IMR-90 (cell line): ENCODE results near the gene TCERG1L. TPM values are rescaled to one million over a fixed set of nuclear protein-coding genes. Genes with fewer than 3 reads are reported as not detected.

Source experiments
- ATAC-seq: fragments of 200-7000 bp; cut with Tn5 transposase; 2 replicates; pipeline ENCODE4 v1.9.1; 2020; ENCODE audit warnings: low read depth, mild to moderate bottlenecking, moderate library complexity
- BruUV-seq: library from RNA; stranded (reverse); fragments of 400-500 nt; replicated peaks from 2 replicates; lab custom pipeline; 2021; lab: Mats Ljungman, UMichigan
- CTCF ChIA-PET: fragments of 300-600 bp; formaldehyde crosslinking; extraction: SDS; loops from one replicate; lab custom pipeline; 2021; ENCODE audit warnings: antibody characterized with exemption; lab: Yijun Ruan, JAX
- POLR2A ChIA-PET: fragments of 300-600 bp; sonication (Branson Sonifier 250); formaldehyde crosslinking; loops from one replicate; lab custom pipeline; 2022; ENCODE audit warnings: antibody characterized with exemption; ENCODE audit not compliant: unreplicated experiment; lab: Charles Lee
- DNase-seq: peaks from one replicate; pipeline ENCODE4 v3.0.0; 2013
- H2AFZ ChIP-seq: replicated peaks from 2 replicates; pipeline ENCODE3; 2013; ENCODE audit warnings: low read length, mild to moderate bottlenecking; ENCODE audit not compliant: poor library complexity
- H2AK5ac ChIP-seq: 2 replicates; pipeline ENCODE4 v1.6.1; 2013; ENCODE audit warnings: low read depth, low read length, inconsistent platforms
- H2AK9ac ChIP-seq: replicated peaks from 2 replicates; pipeline ENCODE3; 2013; ENCODE audit warnings: mild to moderate bottlenecking, low read depth, low read length, moderate library complexity; ENCODE audit not compliant: poor library complexity
- H2BK120ac ChIP-seq: 2 replicates; pipeline ENCODE4 v1.6.1; 2013; ENCODE audit warnings: low read depth, low read length, inconsistent platforms
- H2BK15ac ChIP-seq: 3 replicates; pipeline ENCODE4 v1.6.1; 2013; ENCODE audit warnings: low read depth, low read length, inconsistent platforms
- H2BK20ac ChIP-seq: 2 replicates; pipeline ENCODE4 v1.6.1; 2013; ENCODE audit warnings: low read depth, mild to moderate bottlenecking, inconsistent platforms, low read length, moderate library complexity
- H2BK5ac ChIP-seq: 2 replicates; pipeline ENCODE4 v1.6.1; 2013; ENCODE audit warnings: mild to moderate bottlenecking, low read depth, low read length, inconsistent platforms; ENCODE audit not compliant: poor library complexity, severe bottlenecking
- H3K14ac ChIP-seq: replicated peaks from 2 replicates; pipeline ENCODE4 v1.6.1; 2013; ENCODE audit warnings: low read depth, low read length, inconsistent platforms
- H3K18ac ChIP-seq: 2 replicates; pipeline ENCODE4 v1.6.1; 2013; ENCODE audit warnings: low read depth, low read length, control low read depth
- H3K23ac ChIP-seq: 2 replicates; pipeline ENCODE4 v1.6.1; 2013; ENCODE audit warnings: low read depth, low read length, inconsistent platforms
- H3K27ac ChIP-seq: 2 replicates; pipeline ENCODE4 v1.5.1; 2013; ENCODE audit warnings: mild to moderate bottlenecking, control low read depth, low read length; ENCODE audit not compliant: insufficient read depth
- H3K27me3 ChIP-seq: 2 replicates; pipeline ENCODE4 v1.6.1; 2013; ENCODE audit warnings: low read length; ENCODE audit not compliant: control insufficient read depth, insufficient read depth
- H3K36me3 ChIP-seq: 2 replicates; pipeline ENCODE4 v1.6.1; 2013; ENCODE audit warnings: low read length, mixed read lengths; ENCODE audit not compliant: control insufficient read depth, insufficient read depth
- H3K4ac ChIP-seq: 2 replicates; pipeline ENCODE4 v1.6.1; 2013; ENCODE audit warnings: low read depth, low read length, inconsistent platforms
- H3K4me1 ChIP-seq: 2 replicates; pipeline ENCODE4 v1.6.1; 2013; ENCODE audit warnings: low read length, mixed read lengths; ENCODE audit not compliant: control insufficient read depth, insufficient read depth
- H3K4me2 ChIP-seq: 2 replicates; pipeline ENCODE4 v1.6.1; 2013; ENCODE audit warnings: low read depth, mild to moderate bottlenecking, control low read depth, low read length, moderate library complexity
- H3K4me3 ChIP-seq: 2 replicates; pipeline ENCODE4 v1.5.1; 2013; ENCODE audit warnings: low read depth, mild to moderate bottlenecking, control low read depth, low read length, moderate library complexity; ENCODE audit not compliant: insufficient read depth
- H3K56ac ChIP-seq: 2 replicates; pipeline ENCODE4 v1.6.1; 2013; ENCODE audit warnings: low read length, inconsistent platforms; ENCODE audit not compliant: insufficient read depth; ENCODE audit errors: extremely low read depth
- H3K79me1 ChIP-seq, 2 experiments: 2 replicates each; pipeline ENCODE4 v1.6.1; 2013; ENCODE audit warnings: low read length in 2 of 2, inconsistent platforms in 1 of 2, low read depth in 1 of 2
- H3K9ac ChIP-seq: 2 replicates; pipeline ENCODE4 v1.6.1; 2013; ENCODE audit warnings: low read depth, low read length, control low read depth
- H3K9me1 ChIP-seq: 2 replicates; pipeline ENCODE4 v1.6.1; 2013; ENCODE audit warnings: low read length, inconsistent platforms; ENCODE audit not compliant: insufficient read depth
- H3K9me3 ChIP-seq: 2 replicates; pipeline ENCODE4 v1.6.1; 2013; ENCODE audit warnings: low read length; ENCODE audit not compliant: control insufficient read depth, insufficient read depth
- H4K20me1 ChIP-seq: 2 replicates; pipeline ENCODE4 v1.6.1; 2013; ENCODE audit warnings: low read length, inconsistent platforms; ENCODE audit not compliant: insufficient read depth
- H4K5ac ChIP-seq: 2 replicates; pipeline ENCODE4 v1.6.1; 2013; ENCODE audit warnings: mild to moderate bottlenecking, low read depth, low read length, control low read depth
- H4K8ac ChIP-seq, 2 experiments: 2 replicates each; pipeline ENCODE4 v1.6.1; 2013; ENCODE audit warnings: low read depth in 2 of 2, low read length in 2 of 2, control low read depth in 1 of 2, inconsistent platforms in 1 of 2
- H4K91ac ChIP-seq: 2 replicates; pipeline ENCODE4 v1.6.1; 2013; ENCODE audit warnings: low read depth, low read length, inconsistent platforms; ENCODE audit not compliant: insufficient read depth
- BHLHE40 ChIP-seq: fragments of 150-350 bp; IDR thresholded peaks from 2 replicates; pipeline ENCODE4 v1.6.1; 2016; ENCODE audit warnings: mild to moderate bottlenecking, low read depth, low read length
- FOS ChIP-seq: fragments of 150-350 bp; IDR thresholded peaks from 2 replicates; pipeline ENCODE4 v1.6.1; 2016; ENCODE audit warnings: low read depth, low read length
- MAFK ChIP-seq: IDR thresholded peaks from 2 replicates; pipeline ENCODE4 v1.6.1; 2012; ENCODE audit warnings: low read depth, low read length, improper control_type of control experiment
- MXI1 ChIP-seq: IDR thresholded peaks from 2 replicates; pipeline ENCODE4 v1.6.1; 2012; ENCODE audit warnings: low read depth, mild to moderate bottlenecking, low read length, moderate library complexity, borderline replicate concordance
- NFE2L2 ChIP-seq: fragments of 150-350 bp; IDR thresholded peaks from 2 replicates; pipeline ENCODE4 v1.6.1; 2016; ENCODE audit warnings: low read depth, mild to moderate bottlenecking, low read length
- POLR2A ChIP-seq: IDR thresholded peaks from 2 replicates; pipeline ENCODE4 v1.6.1; 2012; ENCODE audit warnings: mild to moderate bottlenecking, low read depth, low read length
- RCOR1 ChIP-seq: IDR thresholded peaks from 2 replicates; pipeline ENCODE4 v1.6.1; 2012; ENCODE audit warnings: mild to moderate bottlenecking, low read length, improper control_type of control experiment; ENCODE audit not compliant: insufficient replicate concordance
- WGBS, 2 experiments: methylation state at CpG; one replicate each; pipeline versions ENCODE4 v1.1.5 to v1.1.7; 2013; ENCODE audit warnings: missing lambda C conversion rate in 2 of 2; ENCODE audit not compliant: insufficient read length in 1 of 2; ENCODE audit errors: extremely low coverage in 2 of 2; 5-methylcytosine and 5-hydroxymethylcytosine counted together
- dilution Hi-C: fragments of 300-500 bp; cut with HindIII; formaldehyde crosslinking; loops from one replicate; pipeline ENCODE4 v1.14.3; 2018; ENCODE audit warnings: low sequenced_read_pairs; ENCODE audit not compliant: unreplicated experiment
- in situ Hi-C: fragments of 300-500 bp; cut with MboI; formaldehyde crosslinking; loops from 3 replicates; pipeline ENCODE4 v1.14.3; 2019; ENCODE audit warnings: low sequenced_read_pairs, inconsistent platforms, mixed read lengths
- intact Hi-C: fragments of 100-400 bp; cut with micrococcal nuclease; formaldehyde crosslinking; loops from 2 replicates; pipeline ENCODE4 v1.10.0; 2022
- polyA plus RNA-seq, 3 experiments: library from polyadenylated mRNA; depleted of rRNA; stranded (reverse); fragments of >200 nt; gene quantifications; 2 replicates each; pipeline ENCODE4 v1.2.3, GENCODE V29; 2012; ENCODE audit warnings: low replicate concordance in 1 of 3
- total RNA-seq: library from RNA; depleted of rRNA; stranded (reverse); fragments of >200 nt; gene quantifications from 2 replicates; pipeline ENCODE4 v1.2.3, GENCODE V29; 2012
- TF ChIP-seq, protein P1 (sequence below): fragments of 150-350 bp; IDR thresholded peaks from 2 replicates; pipeline ENCODE4 v1.6.1; 2016; ENCODE audit warnings: low read depth, mild to moderate bottlenecking, low read length, moderate library complexity, borderline replicate concordance

Gene TCERG1L
- total and polyA plus RNA-seq, 2 of the 4 experiments (the other 2 are of a cell fraction): not detected

GRCh38 chr10:131239450-131239849, 72.1 kb downstream of the TCERG1L start:
- POLR2A ChIA-PET: no interaction called here
- TF ChIP-seq BHLHE40: no peak
- TF ChIP-seq FOS: no peak
- TF ChIP-seq MXI1: no peak
- TF ChIP-seq NFE2L2: no peak
- no peak for TF ChIP-seq RCOR1
- TF ChIP-seq, protein P1, sequence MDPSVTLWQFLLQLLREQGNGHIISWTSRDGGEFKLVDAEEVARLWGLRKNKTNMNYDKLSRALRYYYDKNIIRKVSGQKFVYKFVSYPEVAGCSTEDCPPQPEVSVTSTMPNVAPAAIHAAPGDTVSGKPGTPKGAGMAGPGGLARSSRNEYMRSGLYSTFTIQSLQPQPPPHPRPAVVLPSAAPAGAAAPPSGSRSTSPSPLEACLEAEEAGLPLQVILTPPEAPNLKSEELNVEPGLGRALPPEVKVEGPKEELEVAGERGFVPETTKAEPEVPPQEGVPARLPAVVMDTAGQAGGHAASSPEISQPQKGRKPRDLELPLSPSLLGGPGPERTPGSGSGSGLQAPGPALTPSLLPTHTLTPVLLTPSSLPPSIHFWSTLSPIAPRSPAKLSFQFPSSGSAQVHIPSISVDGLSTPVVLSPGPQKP: no peak
- TF ChIP-seq POLR2A: no peak
- TF ChIP-seq MAFK: no peak
- H2BK5ac ChIP-seq: no peak overlapping the region
- DNase-seq (no peak), ATAC-seq (no peak)
- H3K79me1 ChIP-seq: no peaks in the 10 kb centered on the region
- no peak overlapping the region for H3K4ac ChIP-seq
- WGBS, 2 experiments: 10% methylated on average over 5 of the region's 13 CpGs; no CpG with 5 or more reads in 1 of the 2 experiments
- H3K9me1 ChIP-seq: no peaks in the 10 kb centered on the region
- H3K36me3 ChIP-seq: no peaks in the 10 kb centered on the region
- no peaks in the 10 kb centered on the region for H4K20me1 ChIP-seq
- no peak overlapping the region for H3K4me3 ChIP-seq
- no peak overlapping the region for H3K56ac ChIP-seq
- no peak overlapping the region for H3K14ac ChIP-seq
- H3K18ac ChIP-seq: no peak overlapping the region
- no peak overlapping the region for H2AK5ac ChIP-seq
- no peak overlapping the region for H2BK120ac ChIP-seq
- H2AFZ ChIP-seq: no peak overlapping the region
- H2BK15ac ChIP-seq: no peak overlapping the region
- H3K4me1 ChIP-seq: no peaks in the 10 kb centered on the region
- no TSS peak for BruUV-seq
- H4K8ac ChIP-seq: no peak overlapping the region
- intact Hi-C loops (no loop called here), in situ Hi-C loops (no loop called here), dilution Hi-C loops (no loop called here)
- H3K23ac ChIP-seq: no peak overlapping the region
- H2BK20ac ChIP-seq: no peak overlapping the region
- H3K9ac ChIP-seq: no peak overlapping the region
- CTCF ChIA-PET: no interaction called here
- peaks cover 52% of the 10 kb centered on the region for H3K9me3 ChIP-seq
- no peak overlapping the region for H3K4me2 ChIP-seq
- H4K91ac ChIP-seq: no peak overlapping the region
- H2AK9ac ChIP-seq: no peak overlapping the region
- no peaks in the 10 kb centered on the region for H3K27me3 ChIP-seq
- H4K5ac ChIP-seq: no peak overlapping the region
- H3K27ac ChIP-seq: no peak overlapping the region
